Cardiac muscle cell (in vitro differentiated cells and primary cell): ENCODE data around the gene PDE10A. TPM values are rescaled to one million over a fixed set of nuclear protein-coding genes. Genes with fewer than 3 reads are reported as not detected.

Source experiments
- DNase-seq, 2 donors: peaks; one replicate each; pipeline versions ENCODE4 v3.0.0 to v3.0.0-alpha.2; 2010 to 2017; ENCODE audit warnings: low read depth in 1 of 2, low spot score in 1 of 2
- H3K27ac ChIP-seq: fragments of 200-600 bp; sonication (generic); 2 replicates; pipeline ENCODE4 v1.5.1; 2016
- H3K27me3 ChIP-seq: fragments of 200-600 bp; sonication (generic); 2 replicates; pipeline ENCODE4 v1.6.0; 2016; ENCODE audit warnings: control low read depth
- H3K36me3 ChIP-seq: fragments of 200-600 bp; sonication (generic); 2 replicates; pipeline ENCODE4 v1.5.1; 2016; ENCODE audit warnings: control low read depth
- H3K4me1 ChIP-seq: fragments of 200-600 bp; sonication (generic); 2 replicates; pipeline ENCODE4 v1.8.1; 2017; ENCODE audit warnings: low read depth, mild to moderate bottlenecking, mixed run types
- H3K4me3 ChIP-seq: fragments of 200-600 bp; sonication (generic); 2 replicates; pipeline ENCODE4 v1.5.1; 2016; ENCODE audit warnings: mild to moderate bottlenecking
- H3K9me3 ChIP-seq: fragments of 200-600 bp; sonication (generic); 2 replicates; pipeline ENCODE4 v1.5.1; 2017; ENCODE audit warnings: low read depth, mild to moderate bottlenecking, control low read depth
- CTCF ChIP-seq: IDR thresholded peaks from 2 replicates; pipeline ENCODE4 v1.5.1; 2012; ENCODE audit warnings: low read depth, mild to moderate bottlenecking, low read length
- polyA plus RNA-seq: library from polyadenylated mRNA; unstranded; fragments of >200 nt; fragmentation: Nextera tagmentation; extraction: Ambion mirVana; gene quantifications from 2 replicates; pipeline ENCODE4 v1.2.1, GENCODE V29; 2016
- total RNA-seq: library from RNA; depleted of rRNA; stranded (reverse); fragments of >200 nt; gene quantifications from 2 replicates; pipeline ENCODE4 v1.2.3, GENCODE V29; 2016

The PDE10A gene
- total and polyA plus RNA-seq, 2 experiments from 2014 or later = 0.82 to 5.4 TPM

GRCh38 chr6:165455488-165455887 lies 207.6 kb downstream of the PDE10A start:
- no peak overlapping the region for H3K27ac ChIP-seq
- DNase-seq = no peak
- H3K36me3 ChIP-seq = no peaks in the 10 kb centered on the region
- H3K4me1 ChIP-seq = no peaks in the 10 kb centered on the region
- no peak overlapping the region for H3K4me3 ChIP-seq
- no peaks in the 10 kb centered on the region for H3K9me3 ChIP-seq
- TF ChIP-seq CTCF = no peak
- H3K27me3 ChIP-seq = no peaks in the 10 kb centered on the region

- no peak for TF ChIP-seq CTCF
- no peaks in the 10 kb centered on the region for H3K9me3 ChIP-seq
- no peak overlapping the region for H3K27ac ChIP-seq
- no peaks in the 10 kb centered on the region for H3K27me3 ChIP-seq
- no peak for DNase-seq
- no peaks in the 10 kb centered on the region for H3K36me3 ChIP-seq
- H3K4me3 ChIP-seq = no peak overlapping the region
- no peaks in the 10 kb centered on the region for H3K4me1 ChIP-seq
Observed at GRCh38 chr6:165453395-165453794, 209.6 kb downstream of the PDE10A start.

GRCh38 chr6:165451838-165452237 lies 211.2 kb downstream of the PDE10A start:
- H3K27me3 ChIP-seq = no peaks in the 10 kb centered on the region
- H3K9me3 ChIP-seq = no peaks in the 10 kb centered on the region
- no peak overlapping the region for H3K4me3 ChIP-seq
- no peak overlapping the region for H3K27ac ChIP-seq
- no peak for DNase-seq
- H3K4me1 ChIP-seq = no peaks in the 10 kb centered on the region
- no peaks in the 10 kb centered on the region for H3K36me3 ChIP-seq
- no peak for TF ChIP-seq CTCF

GRCh38 chr6:165448210-165448609 lies 214.8 kb downstream of the PDE10A start:
- Histone ChIP-seq H3K9me3 (no peaks in the 10 kb centered on the region), H3K36me3 (no peaks in the 10 kb centered on the region), H3K27me3 (no peaks in the 10 kb centered on the region), H3K4me1 (no peaks in the 10 kb centered on the region), H3K27ac (no peak overlapping the region), H3K4me3 (no peak overlapping the region)
- DNase-seq = no peak
- no peak for TF ChIP-seq CTCF

GRCh38 chr6:165447141-165447540 lies 215.9 kb downstream of the PDE10A start:
- Histone ChIP-seq H3K4me1 (no peaks in the 10 kb centered on the region), H3K27me3 (no peaks in the 10 kb centered on the region), H3K27ac (no peak overlapping the region), H3K36me3 (no peaks in the 10 kb centered on the region), H3K4me3 (no peak overlapping the region), H3K9me3 (no peaks in the 10 kb centered on the region)
- DNase-seq = no peak
- TF ChIP-seq CTCF = no peak

GRCh38 chr6:165446331-165446730 lies 216.7 kb downstream of the PDE10A start:
- TF ChIP-seq CTCF = no peak
- Histone ChIP-seq H3K27ac (no peak overlapping the region), H3K4me1 (no peaks in the 10 kb centered on the region), H3K36me3 (no peaks in the 10 kb centered on the region), H3K27me3 (no peaks in the 10 kb centered on the region), H3K4me3 (no peak overlapping the region), H3K9me3 (no peaks in the 10 kb centered on the region)
- no peak for DNase-seq
